Measurements from ENCODE around the gene SLCO2B1. TPM values are rescaled to one million over a fixed set of nuclear protein-coding genes. Genes with fewer than 3 reads are reported as not detected.

Gene SLCO2B1
- total RNA-seq, 4 donors from 2014 or later: 25.7 to 70.1 (median 33.1) TPM

DNA sequence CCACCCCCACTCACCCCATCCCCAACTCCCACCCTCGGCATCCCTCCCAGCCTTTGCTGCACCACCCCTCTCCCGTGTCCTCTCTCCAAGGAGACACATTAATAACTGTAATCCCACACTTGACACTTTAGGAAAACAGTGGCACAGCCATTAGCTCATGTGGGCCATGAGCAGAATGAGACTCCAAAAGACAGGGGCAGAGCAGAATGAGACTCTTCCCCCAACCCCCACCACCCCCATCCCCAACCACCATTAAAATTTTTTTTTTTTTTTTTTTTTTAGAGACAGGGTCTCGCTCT is 6.2 kb upstream of the SLCO2B1 start:
- Histone ChIP-seq H3K9me3 (no peaks in the 10 kb centered on the region), H3K4me1 (peaks cover 0 to 27% (median 5%) of the 10 kb centered on the region in 3 donors), H3K27me3 (peaks cover 3% of the 10 kb centered on the region), H3K4me3 (no peak overlapping the region), H3K36me3 (no peaks in the 10 kb centered on the region), H3K27ac (no peak overlapping the region)
- TF ChIP-seq POLR2A (IDR thresholded peaks at IDR 0.05): no peak
- no peak for TF ChIP-seq POLR2AphosphoS5 (IDR thresholded peaks at IDR 0.05)
- TF ChIP-seq, protein P1, sequence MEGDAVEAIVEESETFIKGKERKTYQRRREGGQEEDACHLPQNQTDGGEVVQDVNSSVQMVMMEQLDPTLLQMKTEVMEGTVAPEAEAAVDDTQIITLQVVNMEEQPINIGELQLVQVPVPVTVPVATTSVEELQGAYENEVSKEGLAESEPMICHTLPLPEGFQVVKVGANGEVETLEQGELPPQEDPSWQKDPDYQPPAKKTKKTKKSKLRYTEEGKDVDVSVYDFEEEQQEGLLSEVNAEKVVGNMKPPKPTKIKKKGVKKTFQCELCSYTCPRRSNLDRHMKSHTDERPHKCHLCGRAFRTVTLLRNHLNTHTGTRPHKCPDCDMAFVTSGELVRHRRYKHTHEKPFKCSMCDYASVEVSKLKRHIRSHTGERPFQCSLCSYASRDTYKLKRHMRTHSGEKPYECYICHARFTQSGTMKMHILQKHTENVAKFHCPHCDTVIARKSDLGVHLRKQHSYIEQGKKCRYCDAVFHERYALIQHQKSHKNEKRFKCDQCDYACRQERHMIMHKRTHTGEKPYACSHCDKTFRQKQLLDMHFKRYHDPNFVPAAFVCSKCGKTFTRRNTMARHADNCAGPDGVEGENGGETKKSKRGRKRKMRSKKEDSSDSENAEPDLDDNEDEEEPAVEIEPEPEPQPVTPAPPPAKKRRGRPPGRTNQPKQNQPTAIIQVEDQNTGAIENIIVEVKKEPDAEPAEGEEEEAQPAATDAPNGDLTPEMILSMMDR (IDR thresholded peaks at IDR 0.05): no peak
- TF ChIP-seq EP300 (IDR thresholded peaks at IDR 0.05): no peak
- 0% methylated on average over 1 to 2 of the region's 3 CpGs for WGBS, 2 donors (ENCODE audit: low coverage in 1 of 2)
- ATAC-seq: no peak

DNA sequence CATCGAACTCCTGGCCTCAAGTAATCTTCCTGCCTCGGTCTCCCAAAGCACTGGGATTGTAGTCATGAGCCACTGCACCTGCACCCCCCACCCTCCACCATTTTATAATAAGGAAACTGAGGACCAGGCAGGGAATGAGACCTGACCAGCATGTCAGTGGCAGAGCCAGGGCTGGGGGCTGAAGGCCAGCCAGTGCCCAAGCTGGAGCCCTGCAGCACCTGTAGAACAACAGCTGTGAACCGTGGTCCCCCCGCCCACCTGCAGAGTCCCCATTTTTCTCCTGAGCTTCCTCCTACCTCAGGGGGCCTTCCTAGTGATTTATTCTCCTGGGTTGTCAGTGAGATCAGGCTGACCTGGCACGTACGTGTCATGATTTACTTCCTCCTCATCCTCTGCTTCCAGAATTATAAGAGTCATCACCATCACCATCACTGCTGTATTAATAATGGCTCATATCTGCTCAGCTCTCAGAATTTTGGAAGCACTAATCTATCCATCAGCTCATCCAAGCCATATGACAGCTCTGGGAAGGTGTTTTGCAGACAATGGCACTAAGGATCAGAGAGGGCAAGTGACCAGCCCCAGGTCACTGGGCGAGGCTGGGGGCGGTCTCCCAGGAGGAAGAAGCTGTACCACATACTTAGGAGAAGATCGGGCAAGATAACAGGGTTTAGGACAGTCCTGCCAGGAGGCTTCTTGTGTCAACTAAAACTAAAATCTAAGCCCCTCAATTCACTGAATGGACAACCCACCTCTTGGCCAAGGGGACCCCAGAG is 5.5 kb upstream of the SLCO2B1 start:
- no peak overlapping the region for H3K4me3 ChIP-seq
- peaks cover 3% of the 10 kb centered on the region for H3K27me3 ChIP-seq
- no peaks in the 10 kb centered on the region for H3K9me3 ChIP-seq
- ATAC-seq: no peak
- 44 to 77% methylated on average over 3 to 7 of the region's 9 CpGs for WGBS, 2 donors (ENCODE audit: low coverage in 1 of 2)
- H3K36me3 ChIP-seq: no peaks in the 10 kb centered on the region
- no peak overlapping the region for H3K27ac ChIP-seq
- H3K4me1 ChIP-seq: peaks cover 0 to 27% (median 5%) of the 10 kb centered on the region in 3 donors
- TF ChIP-seq, protein P1 (IDR thresholded peaks at IDR 0.05): no peak
- TF ChIP-seq POLR2A (IDR thresholded peaks at IDR 0.05): no peak

DNA sequence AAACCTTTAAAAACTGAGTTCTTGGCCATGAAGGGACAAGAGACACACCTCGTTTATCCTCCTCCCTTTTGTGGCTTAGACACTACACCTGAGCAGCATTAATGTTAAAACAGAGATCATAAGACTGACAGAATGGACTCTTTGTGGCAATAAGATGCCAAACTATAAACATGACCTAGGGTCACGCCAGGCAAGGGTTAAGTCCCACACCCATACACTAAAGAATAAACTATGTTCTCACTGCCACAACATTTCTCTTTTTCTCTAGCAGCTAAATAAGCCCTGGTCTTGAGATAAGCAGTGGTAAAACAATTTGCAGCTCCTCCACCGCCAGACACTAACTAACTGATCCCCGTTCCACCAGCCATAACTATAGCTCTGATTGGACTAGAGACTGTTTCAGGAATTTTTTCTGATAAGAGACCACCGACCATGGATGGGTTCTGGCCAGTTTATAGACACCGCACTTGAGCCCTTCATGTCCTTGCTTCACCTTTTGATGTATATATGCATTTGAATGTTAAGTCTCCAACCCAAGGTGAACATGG is 4.9 kb upstream of the SLCO2B1 start:
- Histone ChIP-seq H3K4me3 (no peak overlapping the region), H3K4me1 (peaks cover 0 to 27% (median 5%) of the 10 kb centered on the region in 3 donors), H3K36me3 (no peaks in the 10 kb centered on the region), H3K9me3 (no peaks in the 10 kb centered on the region), H3K27ac (no peak overlapping the region), H3K27me3 (no peaks in the 10 kb centered on the region)
- 57 to 69% methylated on average over 6 of the region's 6 CpGs for WGBS, 2 donors (ENCODE audit: low coverage in 1 of 2)
- TF ChIP-seq, protein P1 (IDR thresholded peaks at IDR 0.05): no peak
- TF ChIP-seq POLR2A (IDR thresholded peaks at IDR 0.05) (no peak), POLR2AphosphoS5 (IDR thresholded peaks at IDR 0.05) (no peak), EP300 (IDR thresholded peaks at IDR 0.05) (no peak)
- no peak for ATAC-seq

GRCh38 chr11:75146711-75147110 is 4.2 kb upstream of the SLCO2B1 start:
- no peak for ATAC-seq
- Histone ChIP-seq H3K4me1 (peaks cover 0 to 27% (median 5%) of the 10 kb centered on the region in 3 donors), H3K36me3 (no peaks in the 10 kb centered on the region), H3K27me3 (no peaks in the 10 kb centered on the region), H3K9me3 (no peaks in the 10 kb centered on the region), H3K27ac (no peak overlapping the region), H3K4me3 (no peak overlapping the region)
- no peak for TF ChIP-seq POLR2A (IDR thresholded peaks at IDR 0.05)
- TF ChIP-seq, protein P1 (IDR thresholded peaks at IDR 0.05): no peak
- no peak for TF ChIP-seq POLR2AphosphoS5 (IDR thresholded peaks at IDR 0.05)
- TF ChIP-seq EP300 (IDR thresholded peaks at IDR 0.05): no peak
- WGBS, 2 donors (ENCODE audit: low coverage in 1 of 2): 83% methylated on average over 3 of the region's 5 CpGs; no CpG with 5 or more reads in 1 of the 2 donors

All from gastroesophageal sphincter (tissue), 4 donors.